Measurements from ENCODE around the gene FBXO4. TPM values are rescaled to one million over a fixed set of nuclear protein-coding genes. Genes with fewer than 3 reads are reported as not detected.

FBXO4 gene
- total and polyA plus RNA-seq, 10 donors, result 12.8 to 24.6 (median 16.5) TPM

GRCh38 chr5:41962491-41962890 lies 37.4 kb downstream of the FBXO4 start:
- intact Hi-C loops (cut with DNase I; ENCODE audit: low total_unique reads), result no loop called here
- Histone ChIP-seq H3K36me3 (no peaks in the 10 kb centered on the region), H3K9me3 (peaks cover 3 to 66% (median 51%) of the 10 kb centered on the region in 8 donors), H3K27me3 (replicated peaks in 1 of 7) (no peaks in the 10 kb centered on the region), H3K27ac (no peak overlapping the region), H3K4me1 (no peaks in the 10 kb centered on the region), H3K4me3 (no peak overlapping the region)
- WGBS, 5 donors, result 81 to 90% (median 86%) methylated on average over 3 of the region's 3 CpGs
- TF ChIP-seq POLR2A (IDR thresholded peaks at IDR 0.05), result no peak
- TF ChIP-seq CTCF (IDR thresholded peaks at IDR 0.05 in 8 of 11, conservative IDR thresholded peaks at IDR 0.05 in 3 of 11), result no peak
- TF ChIP-seq POLR2AphosphoS5 (IDR thresholded peaks at IDR 0.05), result no peak
- no peak for DNase-seq

GRCh38 chr5:41966401-41967105 lies 41.5 kb downstream of the FBXO4 start:
- TF ChIP-seq POLR2A (IDR thresholded peaks at IDR 0.05), result no peak
- TF ChIP-seq CTCF (IDR thresholded peaks at IDR 0.05 in 8 of 11, conservative IDR thresholded peaks at IDR 0.05 in 3 of 11), result no peak
- no peak for TF ChIP-seq POLR2AphosphoS5 (IDR thresholded peaks at IDR 0.05)
- Histone ChIP-seq H3K4me3 (no peak overlapping the region), H3K36me3 (no peaks in the 10 kb centered on the region), H3K27ac (no peak overlapping the region), H3K27me3 (replicated peaks in 1 of 7) (no peaks in the 10 kb centered on the region), H3K4me1 (no peaks in the 10 kb centered on the region), H3K9me3 (peaks cover 0 to 42% (median 30%) of the 10 kb centered on the region in 8 donors)
- DNase-seq, result no peak
- intact Hi-C loops (cut with DNase I; ENCODE audit: low total_unique reads), result no loop called here
- WGBS, 5 donors, result 79 to 85% (median 82%) methylated on average over 6 of the region's 6 CpGs

- no peak overlapping the region for H3K4me3 ChIP-seq
- WGBS, 5 donors, result 82 to 93% (median 87%) methylated on average over 3 of the region's 3 CpGs
- intact Hi-C loops (cut with DNase I; ENCODE audit: low total_unique reads), result no loop called here
Measured at GRCh38 chr5:41967401-41967800, 42.3 kb downstream of the FBXO4 start.

More at GRCh38 chr5:41967401-41967800, 42.3 kb downstream of the FBXO4 start:
- Histone ChIP-seq H3K4me1 (no peaks in the 10 kb centered on the region), H3K9me3 (peaks cover 0 to 38% (median 27%) of the 10 kb centered on the region in 8 donors), H3K27ac (no peak overlapping the region), H3K27me3 (replicated peaks in 1 of 7) (no peaks in the 10 kb centered on the region), H3K36me3 (no peaks in the 10 kb centered on the region)
- no peak for DNase-seq
- TF ChIP-seq POLR2A (IDR thresholded peaks at IDR 0.05), result no peak
- TF ChIP-seq POLR2AphosphoS5 (IDR thresholded peaks at IDR 0.05), result no peak
- no peak for TF ChIP-seq CTCF (IDR thresholded peaks at IDR 0.05 in 8 of 11, conservative IDR thresholded peaks at IDR 0.05 in 3 of 11)

All from spleen (tissue), 11 donors.